ENCODE measurements around the gene SMG9.
"Not testable (repeated sequence)": the region's sequence is repeated elsewhere in the genome, so short reads cannot be mapped to it uniquely, and the experiment has no call there.

The SMG9 gene

GRCh38 chr19:43776286-43776685 lies 21.5 kb upstream of the SMG9 start:
- DNase-seq (ENCODE audit: low read depth): no peak
- TF ChIP-seq MYC (IDR thresholded peaks at IDR 0.05; ENCODE audit: low read depth, low read length): no peak
- no peak for TF ChIP-seq POLR2A (IDR thresholded peaks at IDR 0.05; ENCODE audit: extremely low read depth, insufficient read length)
- no peak for TF ChIP-seq CTCF (IDR thresholded peaks at IDR 0.05; ENCODE audit: low read depth, low read length)
- TF ChIP-seq MAX (IDR thresholded peaks at IDR 0.05; ENCODE audit: low read depth, low read length): no peak
- no peak overlapping the region for H3K4me3 ChIP-seq (ENCODE audit: low read depth, low read length)

- no peak overlapping the region for H3K4me3 ChIP-seq (ENCODE audit: low read depth, low read length)
- DNase-seq (ENCODE audit: low read depth): no peak
- TF ChIP-seq POLR2A (IDR thresholded peaks at IDR 0.05; ENCODE audit: extremely low read depth, insufficient read length) (no peak), MAX (IDR thresholded peaks at IDR 0.05; ENCODE audit: low read depth, low read length) (no peak), MYC (IDR thresholded peaks at IDR 0.05; ENCODE audit: low read depth, low read length) (no peak)
Observed at GRCh38 chr19:43775299-43775890, 20.6 kb upstream of the SMG9 start.

GRCh38 chr19:43774940-43775258 lies 20.1 kb upstream of the SMG9 start:
- DNase-seq (ENCODE audit: low read depth); H3K4me3 ChIP-seq (ENCODE audit: low read depth, low read length): not testable (repeated sequence)

GRCh38 chr19:43774103-43774939 lies 19.6 kb upstream of the SMG9 start:
- DNase-seq (ENCODE audit: low read depth): no peak
- no peak for TF ChIP-seq POLR2A (IDR thresholded peaks at IDR 0.05; ENCODE audit: extremely low read depth, insufficient read length)
- TF ChIP-seq MAX (IDR thresholded peaks at IDR 0.05; ENCODE audit: low read depth, low read length): no peak
- no peak for TF ChIP-seq CTCF (IDR thresholded peaks at IDR 0.05; ENCODE audit: low read depth, low read length)
- no peak overlapping the region for H3K4me3 ChIP-seq (ENCODE audit: low read depth, low read length)

GRCh38 chr19:43773725-43774102 lies 19.0 kb upstream of the SMG9 start:
- DNase-seq (ENCODE audit: low read depth): no peak
- H3K4me3 ChIP-seq (ENCODE audit: low read depth, low read length): no peak overlapping the region
- TF ChIP-seq MYC (IDR thresholded peaks at IDR 0.05; ENCODE audit: low read depth, low read length) (no peak), CTCF (IDR thresholded peaks at IDR 0.05; ENCODE audit: low read depth, low read length) (no peak), MAX (IDR thresholded peaks at IDR 0.05; ENCODE audit: low read depth, low read length) (no peak), POLR2A (IDR thresholded peaks at IDR 0.05; ENCODE audit: extremely low read depth, insufficient read length) (no peak)

GRCh38 chr19:43769256-43769655 lies 14.5 kb upstream of the SMG9 start:
- no peak for TF ChIP-seq CTCF (IDR thresholded peaks at IDR 0.05; ENCODE audit: low read depth, low read length)
- no peak for TF ChIP-seq MYC (IDR thresholded peaks at IDR 0.05; ENCODE audit: low read depth, low read length)
- TF ChIP-seq POLR2A (IDR thresholded peaks at IDR 0.05; ENCODE audit: extremely low read depth, insufficient read length): no peak
- TF ChIP-seq MAX (IDR thresholded peaks at IDR 0.05; ENCODE audit: low read depth, low read length): no peak
- no peak overlapping the region for H3K4me3 ChIP-seq (ENCODE audit: low read depth, low read length)
- DNase-seq (ENCODE audit: low read depth): no peak

All from NB4 (cell line).